Neural progenitor cell (in vitro differentiated cells): ENCODE measurements around the gene NANOGP8. TPM values are rescaled to one million over a fixed set of nuclear protein-coding genes. Genes with fewer than 3 reads are reported as not detected.

Experiments
- DNase-seq: peaks from one replicate; pipeline ENCODE4 v3.0.0-alpha.2; 2016; ENCODE audit warnings: low spot score
- H2AFZ ChIP-seq: fragments of 200-600 bp; sonication (generic); replicated peaks from 2 replicates; pipeline ENCODE4 v1.6.1; 2016; ENCODE audit warnings: antibody characterized with exemption
- H3F3A ChIP-seq: fragments of 200-600 bp; sonication (generic); 2 replicates; pipeline ENCODE4 v1.6.1; 2016; ENCODE audit warnings: antibody characterized with exemption, low read depth
- H3K27ac ChIP-seq: fragments of 200-600 bp; sonication (generic); 2 replicates; pipeline ENCODE4 v1.5.1; 2016; ENCODE audit warnings: mild to moderate bottlenecking
- H3K27me3 ChIP-seq: fragments of 200-600 bp; sonication (generic); 2 replicates; pipeline ENCODE4 v1.6.1; 2016; ENCODE audit warnings: mild to moderate bottlenecking, moderate library complexity
- H3K36me3 ChIP-seq: fragments of 200-600 bp; sonication (generic); 2 replicates; pipeline ENCODE4 v1.5.1; 2016
- H3K4me1 ChIP-seq: fragments of 200-600 bp; sonication (generic); 2 replicates; pipeline ENCODE4 v1.6.1; 2016; ENCODE audit warnings: mixed run types
- H3K4me2 ChIP-seq: fragments of 200-600 bp; sonication (generic); 2 replicates; pipeline ENCODE4 v1.6.1; 2016
- H3K4me3 ChIP-seq: fragments of 200-600 bp; sonication (generic); 2 replicates; pipeline ENCODE4 v1.5.1; 2016
- H3K79me2 ChIP-seq: fragments of 200-600 bp; sonication (generic); 2 replicates; pipeline ENCODE4 v1.6.1; 2016; ENCODE audit warnings: low read depth
- H3K9ac ChIP-seq: fragments of 200-600 bp; sonication (generic); 2 replicates; pipeline ENCODE4 v1.6.1; 2016
- H3K9me3 ChIP-seq: fragments of 200-600 bp; sonication (generic); 2 replicates; pipeline ENCODE4 v1.5.1; 2016; ENCODE audit warnings: low read depth
- H4K20me1 ChIP-seq: fragments of 200-600 bp; sonication (generic); 2 replicates; pipeline ENCODE4 v1.6.1; 2016; ENCODE audit warnings: low read depth
- H3K27ac Mint-ChIP-seq: 3 replicates; pipeline ENCODE4 v1.8.0; 2021; ENCODE audit warnings: mixed read lengths
- H3K27me3 Mint-ChIP-seq: 2 replicates; pipeline ENCODE4 v1.8.0; 2022; ENCODE audit warnings: low read depth, mild to moderate bottlenecking, inconsistent platforms, moderate library complexity, mixed read lengths; ENCODE audit not compliant: insufficient read depth
- H3K36me3 Mint-ChIP-seq: 3 replicates; pipeline ENCODE4 v1.8.0; 2021; ENCODE audit warnings: mixed read lengths
- H3K4me1 Mint-ChIP-seq: 3 replicates; pipeline ENCODE4 v1.8.0; 2021; ENCODE audit warnings: mixed read lengths
- H3K4me3 Mint-ChIP-seq: 3 replicates; pipeline ENCODE4 v1.8.0; 2021; ENCODE audit warnings: mild to moderate bottlenecking, moderate library complexity, mixed read lengths
- H3K9me3 Mint-ChIP-seq: 3 replicates; pipeline ENCODE4 v1.8.0; 2020; ENCODE audit warnings: mixed read lengths
- CTCF ChIP-seq: fragments of 200-600 bp; sonication (generic); IDR thresholded peaks from 2 replicates; pipeline ENCODE4 v1.5.1; 2017; ENCODE audit warnings: antibody characterized with exemption, mild to moderate bottlenecking
- EZH2 ChIP-seq: fragments of 200-600 bp; sonication (generic); IDR thresholded peaks from 2 replicates; pipeline ENCODE4 v1.6.1; 2017; ENCODE audit warnings: antibody characterized with exemption, mild to moderate bottlenecking, moderate library complexity
- EZH2phosphoT487 ChIP-seq: fragments of 200-600 bp; sonication (generic); IDR thresholded peaks from 2 replicates; pipeline ENCODE4 v1.6.1; 2017; ENCODE audit warnings: antibody characterized with exemption
- total RNA-seq: library from RNA; depleted of rRNA; stranded (reverse); fragments of >200 nt; gene quantifications from 2 replicates; pipeline ENCODE4 v1.2.3, GENCODE V29; 2015; ENCODE audit warnings: low replicate concordance

Gene NANOGP8
- total RNA-seq, 1 donor from 2014 or later, result not detected

- no peak overlapping the region for H3K27ac Mint-ChIP-seq
- no peaks in the 10 kb centered on the region for H4K20me1 ChIP-seq
- no peak overlapping the region for H3K4me2 ChIP-seq
- H3K79me2 ChIP-seq, result no peaks in the 10 kb centered on the region
- no peak overlapping the region for H3K4me3 ChIP-seq
- no peaks in the 10 kb centered on the region for H3K9me3 ChIP-seq
- no peaks in the 10 kb centered on the region for H3K27me3 Mint-ChIP-seq
- H3K9ac ChIP-seq, result no peak overlapping the region
- TF ChIP-seq EZH2, result no peak
- no peak for TF ChIP-seq EZH2phosphoT487
- no peak for TF ChIP-seq CTCF
- DNase-seq, result no peak
- H3K4me3 Mint-ChIP-seq, result no peak overlapping the region
- H3K36me3 ChIP-seq, result no peaks in the 10 kb centered on the region
- no peaks in the 10 kb centered on the region for H3K36me3 Mint-ChIP-seq
- H3K4me1 ChIP-seq, result no peaks in the 10 kb centered on the region
- no peaks in the 10 kb centered on the region for H3K27me3 ChIP-seq
- no peak overlapping the region for H2AFZ ChIP-seq
- H3K9me3 Mint-ChIP-seq, result no peaks in the 10 kb centered on the region
- no peaks in the 10 kb centered on the region for H3K4me1 Mint-ChIP-seq
- no peak overlapping the region for H3K27ac ChIP-seq
- H3F3A ChIP-seq, result no peaks in the 10 kb centered on the region
These were observed 42.6 kb upstream of the NANOGP8 start for GRCh38 chr15:35127717-35128116.

DNA sequence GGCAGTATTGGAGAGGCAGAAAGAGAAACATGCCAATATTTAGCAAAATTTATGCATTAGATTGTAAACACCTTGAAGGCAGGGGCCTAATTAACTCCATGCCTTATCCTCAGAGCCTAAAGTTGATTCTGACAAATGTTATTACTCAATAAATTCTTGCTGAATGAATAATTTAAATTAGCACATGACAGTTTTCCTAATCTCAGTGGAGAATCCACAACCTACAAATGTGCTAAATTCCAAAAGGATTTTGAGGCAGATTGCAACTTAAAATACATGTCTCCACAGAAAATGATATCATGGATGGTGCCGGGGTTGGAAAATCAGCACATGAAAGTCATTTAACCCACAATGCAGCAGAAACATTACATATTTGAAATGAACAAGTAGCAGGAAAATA is 41.1 kb upstream of the NANOGP8 start:
- H3K4me1 Mint-ChIP-seq, result no peaks in the 10 kb centered on the region
- H3K27ac Mint-ChIP-seq, result no peak overlapping the region
- H3K9me3 ChIP-seq, result no peaks in the 10 kb centered on the region
- H4K20me1 ChIP-seq, result no peaks in the 10 kb centered on the region
- no peak for DNase-seq
- no peak for TF ChIP-seq EZH2
- no peak for TF ChIP-seq CTCF
- no peaks in the 10 kb centered on the region for H3K27me3 ChIP-seq
- H3K9ac ChIP-seq, result no peak overlapping the region
- no peaks in the 10 kb centered on the region for H3K36me3 ChIP-seq
- no peak overlapping the region for H3K27ac ChIP-seq
- no peak overlapping the region for H2AFZ ChIP-seq
- H3K9me3 Mint-ChIP-seq, result no peaks in the 10 kb centered on the region
- no peak overlapping the region for H3K4me2 ChIP-seq
- peaks cover 2% of the 10 kb centered on the region for H3K36me3 Mint-ChIP-seq
- no peak overlapping the region for H3K4me3 ChIP-seq
- no peaks in the 10 kb centered on the region for H3F3A ChIP-seq
- H3K79me2 ChIP-seq, result no peaks in the 10 kb centered on the region
- H3K4me3 Mint-ChIP-seq, result no peak overlapping the region
- no peaks in the 10 kb centered on the region for H3K4me1 ChIP-seq
- no peaks in the 10 kb centered on the region for H3K27me3 Mint-ChIP-seq

- no peak overlapping the region for H3K4me3 Mint-ChIP-seq
- H3K4me1 ChIP-seq, result no peaks in the 10 kb centered on the region
- no peaks in the 10 kb centered on the region for H3K27me3 ChIP-seq
- H3K9ac ChIP-seq, result no peak overlapping the region
- H3K9me3 Mint-ChIP-seq, result no peaks in the 10 kb centered on the region
- H2AFZ ChIP-seq, result no peak overlapping the region
- no peak overlapping the region for H3K4me2 ChIP-seq
- no peak for DNase-seq
- H3K4me3 ChIP-seq, result no peak overlapping the region
- H3K27me3 Mint-ChIP-seq, result no peaks in the 10 kb centered on the region
- no peaks in the 10 kb centered on the region for H4K20me1 ChIP-seq
- TF ChIP-seq EZH2phosphoT487 (no peak), CTCF (no peak), EZH2 (no peak)
- no peaks in the 10 kb centered on the region for H3F3A ChIP-seq
- no peaks in the 10 kb centered on the region for H3K9me3 ChIP-seq
- H3K36me3 Mint-ChIP-seq, result peaks cover 2% of the 10 kb centered on the region
- no peaks in the 10 kb centered on the region for H3K4me1 Mint-ChIP-seq
- no peaks in the 10 kb centered on the region for H3K36me3 ChIP-seq
- H3K27ac Mint-ChIP-seq, result no peak overlapping the region
- H3K27ac ChIP-seq, result no peak overlapping the region
- no peaks in the 10 kb centered on the region for H3K79me2 ChIP-seq
These were observed 38.6 kb upstream of the NANOGP8 start for GRCh38 chr15:35123743-35124142.
